ENCODE results near the gene PNMA6E. TPM values are rescaled to one million over a fixed set of nuclear protein-coding genes. Genes with fewer than 3 reads are reported as not detected.
A peak's percentile ranks its signal among the peaks of the same experiment; 100 is the strongest.

PNMA6E gene
- total RNA-seq, 1 donor from 2014 or later: not detected

GRCh38 chrX:153365670-153366069, 35.5 kb downstream of the PNMA6E start:
- H3K9me3 Mint-ChIP-seq (ENCODE audit: unreplicated experiment): no peaks in the 10 kb centered on the region
- Histone ChIP-seq H4K20me1 (ENCODE audit: insufficient read depth, low read length) (no peaks in the 10 kb centered on the region), H3K27ac (ENCODE audit: low read depth, low read length) (no peak overlapping the region), H3K9me3 (ENCODE audit: insufficient read depth, low read depth, low read length) (no peaks in the 10 kb centered on the region), H3K79me2 (ENCODE audit: insufficient read depth, low read length) (no peaks in the 10 kb centered on the region), H2AFZ (ENCODE audit: low read depth, low read length) (no peak overlapping the region), H3K36me3 (ENCODE audit: insufficient read depth, low read length) (no peaks in the 10 kb centered on the region), H3K4me3 (ENCODE audit: insufficient read depth, low read depth, low read length) (no peak overlapping the region), H3K4me2 (ENCODE audit: low read length) (no peak overlapping the region), H3K4me1 (ENCODE audit: insufficient read depth, low read length) (no peaks in the 10 kb centered on the region), H3K9ac (ENCODE audit: low read length) (no peak overlapping the region), H3K27me3 (ENCODE audit: insufficient read depth, low read length) (no peaks in the 10 kb centered on the region)
- H3K27me3 Mint-ChIP-seq (ENCODE audit: low read depth, unreplicated experiment): peaks cover 4% of the 10 kb centered on the region
- peaks cover 2% of the 10 kb centered on the region for H3K4me1 Mint-ChIP-seq (ENCODE audit: low read depth, unreplicated experiment)
- no peak for DNase-seq (ENCODE audit: low read depth)
- no peak for FAIRE-seq
- H3K36me3 Mint-ChIP-seq (ENCODE audit: low read depth, unreplicated experiment): no peaks in the 10 kb centered on the region
- TF ChIP-seq CTCF (IDR thresholded peaks at IDR 0.05; ENCODE audit: insufficient read depth, low read depth, low read length) (no peak), EZH2 (IDR thresholded peaks at IDR 0.05; ENCODE audit: insufficient read depth, low read length) (no peak)
- no peak overlapping the region for H3K4me3 Mint-ChIP-seq (ENCODE audit: unreplicated experiment)
- no peak overlapping the region for H3K27ac Mint-ChIP-seq (ENCODE audit: unreplicated experiment)

GRCh38 chrX:153361781-153362397, 39.3 kb downstream of the PNMA6E start:
- Mint-ChIP-seq H3K27me3 (ENCODE audit: low read depth, unreplicated experiment) (peaks cover 4% of the 10 kb centered on the region), H3K36me3 (ENCODE audit: low read depth, unreplicated experiment) (peaks cover 2% of the 10 kb centered on the region), H3K9me3 (ENCODE audit: unreplicated experiment) (peaks cover 3% of the 10 kb centered on the region), H3K4me1 (ENCODE audit: low read depth, unreplicated experiment) (no peaks in the 10 kb centered on the region), H3K27ac (ENCODE audit: unreplicated experiment) (no peak overlapping the region), H3K4me3 (ENCODE audit: unreplicated experiment) (no peak overlapping the region)
- Histone ChIP-seq H3K4me3 (ENCODE audit: insufficient read depth, low read depth, low read length) (no peak overlapping the region), H3K4me1 (ENCODE audit: insufficient read depth, low read length) (no peaks in the 10 kb centered on the region), H3K79me2 (ENCODE audit: insufficient read depth, low read length) (no peaks in the 10 kb centered on the region), H3K9me3 (ENCODE audit: insufficient read depth, low read depth, low read length) (no peaks in the 10 kb centered on the region), H3K4me2 (ENCODE audit: low read length) (no peak overlapping the region), H4K20me1 (ENCODE audit: insufficient read depth, low read length) (no peaks in the 10 kb centered on the region), H3K36me3 (ENCODE audit: insufficient read depth, low read length) (no peaks in the 10 kb centered on the region), H2AFZ (ENCODE audit: low read depth, low read length) (no peak overlapping the region), H3K9ac (ENCODE audit: low read length) (no peak overlapping the region), H3K27ac (ENCODE audit: low read depth, low read length) (no peak overlapping the region), H3K27me3 (ENCODE audit: insufficient read depth, low read length) (no peaks in the 10 kb centered on the region)
- TF ChIP-seq CTCF (IDR thresholded peaks at IDR 0.05; ENCODE audit: insufficient read depth, low read depth, low read length): no peak
- no peak for TF ChIP-seq EZH2 (IDR thresholded peaks at IDR 0.05; ENCODE audit: insufficient read depth, low read length)
- DNase-seq (ENCODE audit: low read depth): peak; percentile 22
- peak; percentile 90 for FAIRE-seq

GRCh38 chrX:153357877-153358276, 43.3 kb downstream of the PNMA6E start:
- H3K9me3 Mint-ChIP-seq (ENCODE audit: unreplicated experiment): peaks cover 3% of the 10 kb centered on the region
- Histone ChIP-seq H3K79me2 (ENCODE audit: insufficient read depth, low read length) (no peaks in the 10 kb centered on the region), H4K20me1 (ENCODE audit: insufficient read depth, low read length) (no peaks in the 10 kb centered on the region), H3K9ac (ENCODE audit: low read length) (no peak overlapping the region), H3K4me2 (ENCODE audit: low read length) (no peak overlapping the region), H3K27ac (ENCODE audit: low read depth, low read length) (no peak overlapping the region), H3K36me3 (ENCODE audit: insufficient read depth, low read length) (no peaks in the 10 kb centered on the region), H2AFZ (ENCODE audit: low read depth, low read length) (no peak overlapping the region), H3K4me3 (ENCODE audit: insufficient read depth, low read depth, low read length) (no peak overlapping the region), H3K4me1 (ENCODE audit: insufficient read depth, low read length) (no peaks in the 10 kb centered on the region), H3K27me3 (ENCODE audit: insufficient read depth, low read length) (no peaks in the 10 kb centered on the region), H3K9me3 (ENCODE audit: insufficient read depth, low read depth, low read length) (no peaks in the 10 kb centered on the region)
- TF ChIP-seq EZH2 (IDR thresholded peaks at IDR 0.05; ENCODE audit: insufficient read depth, low read length): no peak
- TF ChIP-seq CTCF (IDR thresholded peaks at IDR 0.05; ENCODE audit: insufficient read depth, low read depth, low read length): no peak
- no peak overlapping the region for H3K27ac Mint-ChIP-seq (ENCODE audit: unreplicated experiment)
- H3K27me3 Mint-ChIP-seq (ENCODE audit: low read depth, unreplicated experiment): peaks cover 2% of the 10 kb centered on the region
- peaks cover 2% of the 10 kb centered on the region for H3K36me3 Mint-ChIP-seq (ENCODE audit: low read depth, unreplicated experiment)
- FAIRE-seq (peak; percentile 23), DNase-seq (ENCODE audit: low read depth) (no peak)
- no peak overlapping the region for H3K4me3 Mint-ChIP-seq (ENCODE audit: unreplicated experiment)
- no peaks in the 10 kb centered on the region for H3K4me1 Mint-ChIP-seq (ENCODE audit: low read depth, unreplicated experiment)

Measured in astrocyte (in vitro differentiated cells and primary cell).